BJ (cell line): ENCODE measurements around the gene FNDC3B. TPM values are rescaled to one million over a fixed set of nuclear protein-coding genes. Genes with fewer than 3 reads are reported as not detected.

Experiments
- CTCF ChIA-PET: fragments of 350-600 bp; formaldehyde crosslinking; extraction: SDS; loops from one replicate; lab custom pipeline; 2021; ENCODE audit warnings: antibody characterized with exemption, inconsistent platforms; lab: Yijun Ruan, JAX
- POLR2A ChIA-PET: fragments of 300-600 bp; sonication (Branson Sonifier 250); formaldehyde crosslinking; extraction: SDS; loops from one replicate; lab custom pipeline; 2021; ENCODE audit warnings: antibody characterized with exemption; lab: Charles Lee
- DNase-seq: peaks from one replicate; pipeline ENCODE4 v3.0.0-alpha.2; 2011; ENCODE audit warnings: low read depth
- H3K27me3 ChIP-seq: 2 replicates; pipeline ENCODE4 v1.6.0; 2011; ENCODE audit warnings: low read length; ENCODE audit not compliant: control insufficient read depth, insufficient read depth
- H3K36me3 ChIP-seq: 2 replicates; pipeline ENCODE4 v1.5.1; 2011; ENCODE audit warnings: low read length; ENCODE audit not compliant: control insufficient read depth, insufficient read depth
- H3K4me3 ChIP-seq: 2 replicates; pipeline ENCODE4 v1.5.1; 2011; ENCODE audit warnings: low read depth, mild to moderate bottlenecking, control low read depth, low read length
- CTCF ChIP-seq: IDR thresholded peaks from 2 replicates; pipeline ENCODE4 v1.5.1; 2011; ENCODE audit warnings: low read depth, mild to moderate bottlenecking, control low read depth, inconsistent platforms, low read length, moderate library complexity; ENCODE audit not compliant: insufficient read depth
- polyA plus RNA-seq: library from polyadenylated mRNA; depleted of rRNA; stranded (reverse); fragments of >200 nt; gene quantifications from 2 replicates; pipeline ENCODE4 v1.2.3, GENCODE V29; 2011

FNDC3B gene
- polyA plus RNA-seq, 1 experiment = 28.6 TPM

- no peak for DNase-seq
- POLR2A ChIA-PET = no interaction called here
- Histone ChIP-seq H3K36me3 (peaks cover 9% of the 10 kb centered on the region), H3K4me3 (no peak overlapping the region), H3K27me3 (no peaks in the 10 kb centered on the region)
- CTCF ChIA-PET = interaction anchor here (0.9 kb wide), 1 partner anchor 29 kb away, joined by 3 read pairs; no protein-coding TSS in a partner anchor
- no peak for TF ChIP-seq CTCF
These were observed 262.8 kb downstream of the FNDC3B start for GRCh38 chr3:172302203-172302602.

- TF ChIP-seq CTCF = no peak
- no peak for DNase-seq
- Histone ChIP-seq H3K36me3 (peaks cover 13% of the 10 kb centered on the region), H3K27me3 (no peaks in the 10 kb centered on the region), H3K4me3 (no peak overlapping the region)
- CTCF ChIA-PET = no interaction called here
- POLR2A ChIA-PET = no interaction called here
These were observed 263.8 kb downstream of the FNDC3B start for GRCh38 chr3:172303181-172303580.

- DNase-seq = no peak
- peak; percentile 10; the same call in 1 of the 2 replicates for TF ChIP-seq CTCF
- Histone ChIP-seq H3K36me3 (peaks cover 15% of the 10 kb centered on the region), H3K27me3 (no peaks in the 10 kb centered on the region), H3K4me3 (no peak overlapping the region)
- ChIA-PET CTCF (interaction anchor here (1.0 kb wide), 1 partner anchor 28 kb away, joined by 3 read pairs; no protein-coding TSS in a partner anchor), POLR2A (no interaction called here)
These were observed 264.7 kb downstream of the FNDC3B start for GRCh38 chr3:172303941-172304558.

- Histone ChIP-seq H3K36me3 (peaks cover 15% of the 10 kb centered on the region), H3K27me3 (no peaks in the 10 kb centered on the region), H3K4me3 (no peak overlapping the region)
- ChIA-PET CTCF (no interaction called here), POLR2A (no interaction called here)
- no peak for TF ChIP-seq CTCF
- no peak for DNase-seq
These were observed 266.2 kb downstream of the FNDC3B start for GRCh38 chr3:172305552-172305951.

GRCh38 chr3:172305974-172306373 lies 266.6 kb downstream of the FNDC3B start:
- CTCF ChIA-PET = no interaction called here
- Histone ChIP-seq H3K27me3 (no peaks in the 10 kb centered on the region), H3K36me3 (peaks cover 15% of the 10 kb centered on the region), H3K4me3 (no peak overlapping the region)
- no peak for TF ChIP-seq CTCF
- DNase-seq = no peak
- POLR2A ChIA-PET = no interaction called here
